Colon (tissue), 2 donors: ENCODE results near the gene CALB2.

Experiments used
- FAIRE-seq: peaks from 2 replicates; lab custom pipeline; 2012; peaks lifted over from hg19 to GRCh38; lab: Jason Lieb, UNC
- donor health status: control.
- donor health status: control.

The CALB2 gene

DNA sequence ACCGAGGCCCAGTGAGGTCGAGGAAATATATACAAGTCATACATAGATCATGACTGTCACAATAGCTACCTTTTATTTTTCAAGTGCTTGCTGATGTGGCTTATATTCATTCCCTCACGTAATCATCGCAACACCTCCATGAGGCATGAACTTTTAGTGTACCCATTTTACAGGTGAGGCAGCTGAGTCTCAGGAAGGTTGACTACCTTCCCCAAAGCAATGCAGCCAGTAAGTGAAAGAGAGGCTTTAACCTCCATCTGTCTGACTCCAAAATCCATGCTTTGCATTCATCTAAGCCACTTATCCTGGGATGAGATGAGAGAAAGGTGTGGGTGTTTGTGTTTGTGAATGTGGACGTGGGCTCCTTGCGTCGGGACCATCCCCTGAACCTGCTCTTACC lies 30.8 kb downstream of the CALB2 start:
- FAIRE-seq, result no peak

DNA sequence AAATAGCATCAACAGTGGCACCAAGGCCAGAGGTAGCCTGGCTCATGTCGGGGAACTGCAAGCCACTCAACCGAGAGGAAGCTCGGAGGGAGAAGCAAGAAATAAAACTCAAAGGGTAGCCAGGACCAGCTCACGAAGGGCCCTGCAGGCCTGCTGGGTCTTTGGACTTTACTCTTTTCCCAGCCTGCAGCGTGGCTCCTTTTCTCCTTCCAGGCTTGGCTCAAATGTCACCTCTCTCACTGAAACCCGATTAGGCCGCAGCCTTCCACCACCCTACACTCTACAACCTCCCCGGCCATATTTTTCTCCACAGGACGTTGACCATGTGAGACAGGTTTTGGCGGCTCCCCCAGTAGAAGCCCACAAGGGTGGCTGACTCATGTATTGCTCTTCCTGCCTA lies 38.1 kb downstream of the CALB2 start:
- no peak for FAIRE-seq

- no peak for FAIRE-seq
These were observed 41.5 kb downstream of the CALB2 start for GRCh38 chr16:71399801-71400563.

DNA sequence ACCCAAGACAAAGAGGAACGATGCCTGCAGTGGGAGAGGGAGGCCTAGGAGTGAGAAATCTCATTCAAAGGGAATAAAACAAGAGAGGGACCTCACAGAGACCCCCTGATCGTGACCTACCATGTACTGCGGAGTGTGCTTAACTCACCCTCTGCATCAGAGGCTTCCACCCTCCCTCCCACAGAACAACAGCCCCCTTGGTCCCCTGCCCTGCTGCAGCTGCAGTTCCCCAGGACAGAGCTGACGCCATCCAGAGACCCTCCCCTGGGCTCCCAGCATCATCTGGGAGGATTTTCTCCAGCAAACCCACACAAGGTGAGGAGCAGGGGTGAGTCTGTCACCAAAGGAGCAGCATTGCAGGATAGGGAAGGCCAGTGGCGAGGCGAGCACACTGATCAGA lies 43.5 kb downstream of the CALB2 start:
- no peak for FAIRE-seq

DNA sequence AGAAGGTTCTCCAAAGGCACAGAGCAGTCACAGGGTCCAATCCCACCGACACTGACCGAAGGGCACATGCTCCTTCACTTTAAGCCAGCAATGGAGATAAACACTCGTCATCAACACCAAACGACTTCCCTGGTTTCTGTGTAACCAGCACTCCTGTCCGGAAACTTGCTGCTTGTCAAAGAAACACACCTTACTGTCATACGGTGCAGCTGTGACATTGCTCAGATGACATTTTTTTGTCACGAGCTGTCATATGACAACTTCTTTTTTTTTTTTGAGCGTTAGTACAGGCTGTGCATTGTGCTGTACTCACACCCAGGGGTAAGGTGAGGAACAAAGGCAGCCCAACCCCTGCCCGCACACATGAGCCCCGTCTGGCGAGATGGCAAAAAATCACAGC lies 44.2 kb downstream of the CALB2 start:
- FAIRE-seq, result no peak

- no peak for FAIRE-seq
These were observed 45.8 kb downstream of the CALB2 start for GRCh38 chr16:71404364-71404763.

GRCh38 chr16:71406316-71406715 lies 47.8 kb downstream of the CALB2 start:
- no peak for FAIRE-seq

DNA sequence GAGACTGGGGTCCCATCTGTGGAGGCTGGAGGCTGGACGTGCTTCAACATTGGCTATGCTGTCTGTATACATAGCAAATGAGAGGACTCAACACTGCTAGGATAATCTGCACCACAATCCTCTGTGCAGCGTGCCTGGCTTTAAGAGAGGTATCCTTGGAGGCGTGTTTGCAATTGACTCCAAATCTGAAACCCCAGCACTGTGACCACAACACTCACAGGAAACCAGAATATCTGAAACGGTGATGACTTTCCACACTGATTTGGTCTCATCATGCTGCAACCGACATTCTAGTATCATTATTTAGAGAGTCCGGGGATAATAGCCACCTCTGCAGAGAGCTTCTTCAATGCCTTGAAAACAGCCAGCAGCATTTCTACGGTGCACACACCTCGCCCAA lies 48.2 kb downstream of the CALB2 start:
- FAIRE-seq, result no peak

- no peak for FAIRE-seq
These were observed 49.2 kb downstream of the CALB2 start for GRCh38 chr16:71407731-71408130.

DNA sequence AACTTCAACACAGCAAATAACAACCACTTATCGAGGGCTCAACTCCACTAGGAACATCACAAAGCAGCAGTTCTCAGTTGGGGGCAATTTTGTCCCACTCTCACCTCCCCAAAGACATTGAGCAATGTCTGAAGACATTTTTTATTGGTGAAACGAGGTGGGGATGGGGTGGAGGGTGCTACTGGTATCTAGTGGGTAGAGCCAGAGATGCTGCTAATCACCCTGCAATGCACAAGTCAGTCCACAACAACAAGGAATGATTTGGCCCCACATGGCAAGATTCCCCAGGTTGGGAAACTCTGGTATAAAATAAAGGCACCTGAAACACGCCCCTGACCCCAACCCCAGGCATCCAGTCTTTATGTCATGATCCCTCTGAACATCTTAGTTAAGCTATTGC lies 50.0 kb downstream of the CALB2 start:
- FAIRE-seq, result no peak

GRCh38 chr16:71409011-71409775 lies 50.7 kb downstream of the CALB2 start:
- no peak for FAIRE-seq

DNA sequence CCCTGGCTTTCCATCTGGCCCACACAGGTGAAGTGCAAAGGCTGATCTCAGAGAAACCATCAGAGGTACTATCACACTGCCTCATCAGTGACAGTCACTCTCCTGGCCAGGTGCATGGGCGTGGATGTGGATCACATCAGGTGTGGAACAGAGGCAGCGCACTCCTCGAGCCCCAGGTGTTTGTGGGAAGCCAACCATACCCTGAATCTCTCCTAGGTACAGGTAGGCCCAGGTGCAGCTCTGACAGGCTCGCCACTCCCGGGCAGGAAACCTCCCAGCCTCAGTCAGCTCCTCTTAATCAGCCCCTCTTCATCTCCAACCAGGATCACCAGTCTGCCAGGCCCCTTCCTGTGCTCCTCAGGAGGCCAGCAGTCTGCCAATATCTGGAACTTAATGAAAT lies 51.6 kb downstream of the CALB2 start:
- FAIRE-seq, result no peak

DNA sequence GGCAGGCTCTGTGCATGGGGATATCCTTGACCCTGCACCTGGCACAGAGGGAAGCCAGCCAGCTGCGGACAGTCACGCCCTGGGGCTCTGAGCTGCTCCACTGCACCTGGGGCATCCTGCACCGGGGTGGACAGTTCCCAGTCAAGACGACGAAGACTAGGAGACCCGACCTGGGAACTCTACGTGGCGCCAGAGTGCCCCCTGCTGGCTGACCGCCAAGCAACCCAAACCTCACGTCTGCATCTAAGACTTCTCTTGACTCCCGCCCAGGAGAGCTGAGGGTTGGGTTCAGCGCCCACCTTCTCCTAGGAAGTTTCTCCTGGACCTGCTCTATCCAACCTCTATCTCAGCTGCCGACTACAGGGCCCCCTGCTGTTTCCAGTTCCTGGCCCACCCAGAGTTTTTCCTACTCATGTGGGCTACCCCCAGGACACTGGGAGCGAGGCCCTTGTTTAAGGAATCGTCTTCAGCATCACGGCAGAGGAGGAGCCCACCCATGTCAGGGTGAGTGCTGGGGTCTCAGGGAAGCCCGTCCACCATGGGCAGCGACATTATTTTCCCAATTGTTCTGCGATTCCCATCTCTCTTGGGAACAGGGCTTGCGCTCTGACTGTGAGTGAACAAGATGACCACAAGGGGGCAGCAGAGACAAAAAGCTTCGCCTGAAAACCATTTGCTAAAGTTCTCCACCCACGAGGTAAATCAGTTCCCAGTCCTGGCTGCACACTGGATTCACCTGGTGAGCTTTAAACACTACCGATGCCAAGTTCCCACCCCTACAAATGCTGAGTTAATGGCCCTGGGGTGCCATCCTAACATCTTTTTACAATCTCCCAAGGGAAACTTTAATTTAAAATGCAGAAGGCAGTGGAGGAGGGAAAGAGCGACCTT lies 54.0 kb downstream of the CALB2 start:
- FAIRE-seq, result no peak

- no peak for FAIRE-seq
These were observed 54.8 kb downstream of the CALB2 start for GRCh38 chr16:71413341-71413740.

- FAIRE-seq, result no peak
These were observed 55.5 kb downstream of the CALB2 start for GRCh38 chr16:71414038-71414437.

GRCh38 chr16:71421911-71422310 lies 63.4 kb downstream of the CALB2 start:
- FAIRE-seq, result no peak

- FAIRE-seq, result no peak
These were observed 64.5 kb downstream of the CALB2 start for GRCh38 chr16:71423016-71423415.

DNA sequence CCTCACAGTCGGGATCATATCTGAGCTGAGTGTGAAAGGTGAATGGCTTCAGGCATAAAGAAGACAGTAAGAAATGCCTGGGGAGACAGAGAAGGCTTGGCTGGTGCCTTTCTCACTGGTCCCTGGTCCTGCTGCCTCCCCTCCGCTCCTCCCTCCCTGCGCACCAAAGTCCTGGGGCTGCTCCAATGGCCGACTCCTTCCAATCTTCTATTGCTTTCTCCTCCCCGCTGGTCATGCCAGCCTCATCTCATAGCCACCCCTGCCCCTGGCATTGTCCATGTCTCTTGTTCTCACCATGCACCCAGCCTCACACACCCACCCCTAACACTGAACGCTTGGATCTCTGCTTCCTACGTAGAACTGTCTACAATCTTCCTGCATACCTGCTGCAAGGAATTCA lies 65.3 kb downstream of the CALB2 start:
- FAIRE-seq, result no peak

- no peak for FAIRE-seq
These were observed 66.1 kb downstream of the CALB2 start for GRCh38 chr16:71424626-71425025.

DNA sequence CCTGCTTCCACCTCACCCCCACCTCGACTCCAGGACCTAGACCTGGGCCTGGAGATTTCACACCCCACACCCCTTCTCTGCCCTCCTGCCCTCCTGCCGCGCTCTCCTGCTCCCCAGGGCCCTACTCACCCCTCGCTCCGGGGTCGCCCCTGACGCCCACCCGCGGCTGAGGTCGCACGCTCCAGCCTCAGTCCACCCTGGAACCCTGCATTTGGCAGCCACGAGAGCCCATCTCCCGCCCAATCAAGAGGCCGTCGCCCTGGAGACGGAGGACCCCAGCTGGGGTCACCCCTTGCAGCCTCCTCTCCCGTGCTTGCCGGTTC lies 67.2 kb downstream of the CALB2 start:
- no peak for FAIRE-seq

- FAIRE-seq, result no peak
These were observed 67.8 kb downstream of the CALB2 start for GRCh38 chr16:71426069-71426879.
